SK-N-SH treated with all-trans-retinoic acid at 6 μM for 48 hours (cell line): ENCODE data around the gene FAM50B.

ENCODE experiments used
- ATAC-seq: fragments of 200-7000 bp; cut with Tn5 transposase; 3 replicates; pipeline ENCODE4 v1.9.1; 2020; ENCODE audit warnings: mild to moderate bottlenecking, moderate library complexity
- BACH2 ChIP-seq: fragments of 250-450 bp; sonication (Bioruptor Pico); IDR thresholded peaks from 2 replicates; pipeline ENCODE4 v1.9.0; 2021; ENCODE audit warnings: mild to moderate bottlenecking, borderline replicate concordance
- CSDC2 ChIP-seq: fragments of 250-450 bp; sonication (Bioruptor Pico); IDR thresholded peaks from 2 replicates; pipeline ENCODE4 v1.5.0; 2020; ENCODE audit warnings: mild to moderate bottlenecking, moderate library complexity
- ESRRG ChIP-seq: fragments of 250-450 bp; sonication (Bioruptor Pico); IDR thresholded peaks from 2 replicates; pipeline ENCODE4 v1.6.1; 2021; ENCODE audit warnings: mild to moderate bottlenecking
- ISL1 ChIP-seq: fragments of 250-450 bp; sonication (Bioruptor Pico); IDR thresholded peaks from 2 replicates; pipeline ENCODE4 v2.1.2; 2022; ENCODE audit warnings: mild to moderate bottlenecking, moderate library complexity
- RARB ChIP-seq: fragments of 250-450 bp; sonication (Bioruptor Pico); IDR thresholded peaks from 2 replicates; pipeline ENCODE4 v1.8.0; 2021; ENCODE audit warnings: mild to moderate bottlenecking, moderate library complexity
- SNAI2 ChIP-seq: fragments of 250-450 bp; sonication (Bioruptor Pico); IDR thresholded peaks from 2 replicates; pipeline ENCODE4 v1.5.0; 2020; ENCODE audit warnings: mild to moderate bottlenecking, moderate library complexity
- TCF4 ChIP-seq: fragments of 250-450 bp; sonication (Bioruptor Pico); IDR thresholded peaks from 2 replicates; pipeline ENCODE4 v1.8.0; 2021; ENCODE audit warnings: mild to moderate bottlenecking, moderate library complexity, borderline replicate concordance
- TOX ChIP-seq: fragments of 250-450 bp; sonication (Bioruptor Pico); IDR thresholded peaks from 2 replicates; pipeline ENCODE4 v1.8.0; 2021; ENCODE audit warnings: mild to moderate bottlenecking, moderate library complexity, borderline replicate concordance
- ZFP3 ChIP-seq: fragments of 250-450 bp; sonication (Bioruptor Pico); IDR thresholded peaks from 2 replicates; pipeline ENCODE4 v1.5.0; 2020; ENCODE audit warnings: mild to moderate bottlenecking, moderate library complexity
- ZNF565 ChIP-seq: fragments of 450-650 bp; formaldehyde crosslinking; conservative IDR thresholded peaks from 2 replicates; pipeline ENCODE4 v1.5.0; 2020; ENCODE audit warnings: low read depth, mild to moderate bottlenecking, moderate library complexity
- ZNF70 ChIP-seq: fragments of 450-650 bp; formaldehyde crosslinking; IDR thresholded peaks from 2 replicates; pipeline ENCODE4 v1.5.0; 2020; ENCODE audit warnings: mild to moderate bottlenecking, moderate library complexity
- ZNF8 ChIP-seq: fragments of 450-650 bp; formaldehyde crosslinking; IDR thresholded peaks from 2 replicates; pipeline ENCODE4 v1.5.0; 2020; ENCODE audit warnings: mild to moderate bottlenecking, moderate library complexity
- TF ChIP-seq, protein P1 (sequence below): fragments of 250-450 bp; sonication (Bioruptor Pico); IDR thresholded peaks from 2 replicates; pipeline ENCODE4 v1.5.1; 2020; ENCODE audit warnings: low read depth, mild to moderate bottlenecking, moderate library complexity
- TF ChIP-seq, protein P2 (sequence below): fragments of 250-450 bp; sonication (Bioruptor Pico); IDR thresholded peaks from 2 replicates; pipeline ENCODE4 v1.5.0; 2020; ENCODE audit warnings: mild to moderate bottlenecking, moderate library complexity
- TF ChIP-seq, protein P3 (sequence below): fragments of 250-450 bp; sonication (Bioruptor Pico); IDR thresholded peaks from 2 replicates; pipeline ENCODE4 v1.8.0; 2020; ENCODE audit warnings: mild to moderate bottlenecking, moderate library complexity, borderline replicate concordance
- TF ChIP-seq, protein P4 (sequence below): fragments of 250-450 bp; sonication (Bioruptor Pico); IDR thresholded peaks from 2 replicates; pipeline ENCODE4 v1.8.0; 2021; ENCODE audit warnings: low read depth, mild to moderate bottlenecking, moderate library complexity, borderline replicate concordance
- TF ChIP-seq, protein P5 (sequence below): fragments of 250-450 bp; sonication (Bioruptor Pico); IDR thresholded peaks from 2 replicates; pipeline ENCODE4 v1.5.1; 2021; ENCODE audit warnings: mild to moderate bottlenecking, moderate library complexity

FAM50B gene

DNA sequence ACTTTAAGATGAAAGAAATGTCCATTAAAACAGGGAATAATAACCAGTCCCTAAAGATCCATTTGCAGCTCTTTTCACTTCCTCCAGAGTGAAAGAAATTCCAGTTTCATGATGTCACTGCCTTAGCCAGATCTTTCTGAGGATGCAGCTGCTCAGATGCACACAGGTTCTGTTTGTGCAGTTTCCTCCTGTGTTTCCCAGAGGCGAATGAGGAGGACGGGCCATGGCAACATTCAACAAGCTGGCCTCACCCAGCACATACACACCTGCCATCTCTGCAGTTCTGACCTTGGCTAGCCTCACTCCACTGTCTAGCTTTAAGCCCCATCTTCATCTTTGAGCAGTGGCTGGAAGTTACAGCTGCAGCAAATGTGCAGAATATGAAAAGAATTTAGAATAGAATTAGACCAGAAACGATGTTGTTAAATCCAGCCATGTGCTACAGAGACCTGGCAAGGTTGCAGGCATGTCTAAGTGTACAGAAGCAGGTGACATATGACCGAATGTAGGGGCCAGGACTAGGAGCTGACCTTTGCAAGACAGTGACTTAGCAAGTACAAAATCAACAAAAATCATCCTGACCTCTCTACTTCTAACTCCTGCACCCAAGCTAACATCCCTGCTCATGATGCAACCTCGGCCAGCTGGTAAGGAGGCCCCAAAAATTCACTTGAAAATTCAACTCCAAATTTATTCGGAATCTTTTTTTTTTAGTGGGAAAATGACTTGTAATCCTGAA, 35.0 kb downstream of the FAM50B start:
- peak; percentile 88 for ATAC-seq
- TF ChIP-seq ESRRG (CRISPR knock-in tag) (no peak), SNAI2 (CRISPR knock-in tag) (no peak), ISL1 (CRISPR knock-in tag) (peak; percentile 64), ZNF8 (CRISPR knock-in tag) (no peak)

DNA sequence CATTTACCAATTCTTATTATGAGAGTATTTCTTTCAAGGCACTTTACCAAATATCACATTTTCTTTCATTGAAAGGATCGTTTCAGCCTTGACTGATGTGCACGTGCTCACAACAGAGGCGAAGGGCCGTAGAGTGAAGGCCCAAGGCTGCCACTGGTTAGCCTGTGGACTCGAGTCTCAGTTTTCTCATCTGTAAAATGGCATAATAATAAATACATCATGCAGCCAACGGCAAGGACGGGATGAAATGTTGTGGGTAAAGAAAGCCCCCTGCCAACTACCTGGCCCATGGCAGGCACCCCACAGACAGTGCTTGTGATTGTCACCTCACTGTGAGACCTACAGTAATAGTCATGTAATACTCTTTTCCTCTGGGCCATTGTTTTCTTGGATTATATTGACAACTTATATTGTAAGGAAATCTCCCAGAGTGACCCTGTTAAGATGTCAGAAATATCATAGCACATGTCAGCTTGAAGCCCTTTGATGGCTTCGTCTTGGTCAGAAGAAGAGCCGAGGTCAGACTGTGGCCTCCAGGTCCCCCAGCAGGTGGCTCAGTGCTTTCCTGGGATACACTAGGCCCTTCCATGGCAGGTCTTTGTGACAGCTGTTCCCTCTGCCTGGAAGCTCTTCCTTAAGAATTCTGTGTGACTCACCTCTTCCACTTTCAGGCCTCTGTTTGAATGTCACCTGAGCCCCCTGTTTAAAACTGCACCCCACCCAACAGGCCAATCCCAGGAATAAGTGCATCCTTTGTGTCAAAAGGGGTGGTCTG, 36.3 kb downstream of the FAM50B start:
- peak; percentile 48 for ATAC-seq
- TF ChIP-seq TCF4 (CRISPR knock-in tag) (no peak), ZNF565 (CRISPR knock-in tag) (no peak), SNAI2 (CRISPR knock-in tag) (no peak), ZNF70 (CRISPR knock-in tag) (no peak), ZFP3 (CRISPR knock-in tag) (no peak), ESRRG (CRISPR knock-in tag) (no peak), CSDC2 (no peak), RARB (no peak), TOX (no peak), ISL1 (CRISPR knock-in tag) (no peak), BACH2 (CRISPR knock-in tag) (no peak)
- TF ChIP-seq, protein P1, sequence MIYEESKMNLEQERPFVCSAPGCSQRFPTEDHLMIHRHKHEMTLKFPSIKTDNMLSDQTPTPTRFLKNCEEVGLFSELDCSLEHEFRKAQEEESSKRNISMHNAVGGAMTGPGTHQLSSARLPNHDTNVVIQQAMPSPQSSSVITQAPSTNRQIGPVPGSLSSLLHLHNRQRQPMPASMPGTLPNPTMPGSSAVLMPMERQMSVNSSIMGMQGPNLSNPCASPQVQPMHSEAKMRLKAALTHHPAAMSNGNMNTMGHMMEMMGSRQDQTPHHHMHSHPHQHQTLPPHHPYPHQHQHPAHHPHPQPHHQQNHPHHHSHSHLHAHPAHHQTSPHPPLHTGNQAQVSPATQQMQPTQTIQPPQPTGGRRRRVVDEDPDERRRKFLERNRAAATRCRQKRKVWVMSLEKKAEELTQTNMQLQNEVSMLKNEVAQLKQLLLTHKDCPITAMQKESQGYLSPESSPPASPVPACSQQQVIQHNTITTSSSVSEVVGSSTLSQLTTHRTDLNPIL = no peak
- TF ChIP-seq, protein P2, sequence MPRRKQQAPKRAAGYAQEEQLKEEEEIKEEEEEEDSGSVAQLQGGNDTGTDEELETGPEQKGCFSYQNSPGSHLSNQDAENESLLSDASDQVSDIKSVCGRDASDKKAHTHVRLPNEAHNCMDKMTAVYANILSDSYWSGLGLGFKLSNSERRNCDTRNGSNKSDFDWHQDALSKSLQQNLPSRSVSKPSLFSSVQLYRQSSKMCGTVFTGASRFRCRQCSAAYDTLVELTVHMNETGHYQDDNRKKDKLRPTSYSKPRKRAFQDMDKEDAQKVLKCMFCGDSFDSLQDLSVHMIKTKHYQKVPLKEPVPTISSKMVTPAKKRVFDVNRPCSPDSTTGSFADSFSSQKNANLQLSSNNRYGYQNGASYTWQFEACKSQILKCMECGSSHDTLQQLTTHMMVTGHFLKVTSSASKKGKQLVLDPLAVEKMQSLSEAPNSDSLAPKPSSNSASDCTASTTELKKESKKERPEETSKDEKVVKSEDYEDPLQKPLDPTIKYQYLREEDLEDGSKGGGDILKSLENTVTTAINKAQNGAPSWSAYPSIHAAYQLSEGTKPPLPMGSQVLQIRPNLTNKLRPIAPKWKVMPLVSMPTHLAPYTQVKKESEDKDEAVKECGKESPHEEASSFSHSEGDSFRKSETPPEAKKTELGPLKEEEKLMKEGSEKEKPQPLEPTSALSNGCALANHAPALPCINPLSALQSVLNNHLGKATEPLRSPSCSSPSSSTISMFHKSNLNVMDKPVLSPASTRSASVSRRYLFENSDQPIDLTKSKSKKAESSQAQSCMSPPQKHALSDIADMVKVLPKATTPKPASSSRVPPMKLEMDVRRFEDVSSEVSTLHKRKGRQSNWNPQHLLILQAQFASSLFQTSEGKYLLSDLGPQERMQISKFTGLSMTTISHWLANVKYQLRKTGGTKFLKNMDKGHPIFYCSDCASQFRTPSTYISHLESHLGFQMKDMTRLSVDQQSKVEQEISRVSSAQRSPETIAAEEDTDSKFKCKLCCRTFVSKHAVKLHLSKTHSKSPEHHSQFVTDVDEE (CRISPR knock-in tag) = no peak
- TF ChIP-seq, protein P3, sequence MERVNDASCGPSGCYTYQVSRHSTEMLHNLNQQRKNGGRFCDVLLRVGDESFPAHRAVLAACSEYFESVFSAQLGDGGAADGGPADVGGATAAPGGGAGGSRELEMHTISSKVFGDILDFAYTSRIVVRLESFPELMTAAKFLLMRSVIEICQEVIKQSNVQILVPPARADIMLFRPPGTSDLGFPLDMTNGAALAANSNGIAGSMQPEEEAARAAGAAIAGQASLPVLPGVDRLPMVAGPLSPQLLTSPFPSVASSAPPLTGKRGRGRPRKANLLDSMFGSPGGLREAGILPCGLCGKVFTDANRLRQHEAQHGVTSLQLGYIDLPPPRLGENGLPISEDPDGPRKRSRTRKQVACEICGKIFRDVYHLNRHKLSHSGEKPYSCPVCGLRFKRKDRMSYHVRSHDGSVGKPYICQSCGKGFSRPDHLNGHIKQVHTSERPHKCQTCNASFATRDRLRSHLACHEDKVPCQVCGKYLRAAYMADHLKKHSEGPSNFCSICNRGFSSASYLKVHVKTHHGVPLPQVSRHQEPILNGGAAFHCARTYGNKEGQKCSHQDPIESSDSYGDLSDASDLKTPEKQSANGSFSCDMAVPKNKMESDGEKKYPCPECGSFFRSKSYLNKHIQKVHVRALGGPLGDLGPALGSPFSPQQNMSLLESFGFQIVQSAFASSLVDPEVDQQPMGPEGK (CRISPR knock-in tag) = no peak

DNA sequence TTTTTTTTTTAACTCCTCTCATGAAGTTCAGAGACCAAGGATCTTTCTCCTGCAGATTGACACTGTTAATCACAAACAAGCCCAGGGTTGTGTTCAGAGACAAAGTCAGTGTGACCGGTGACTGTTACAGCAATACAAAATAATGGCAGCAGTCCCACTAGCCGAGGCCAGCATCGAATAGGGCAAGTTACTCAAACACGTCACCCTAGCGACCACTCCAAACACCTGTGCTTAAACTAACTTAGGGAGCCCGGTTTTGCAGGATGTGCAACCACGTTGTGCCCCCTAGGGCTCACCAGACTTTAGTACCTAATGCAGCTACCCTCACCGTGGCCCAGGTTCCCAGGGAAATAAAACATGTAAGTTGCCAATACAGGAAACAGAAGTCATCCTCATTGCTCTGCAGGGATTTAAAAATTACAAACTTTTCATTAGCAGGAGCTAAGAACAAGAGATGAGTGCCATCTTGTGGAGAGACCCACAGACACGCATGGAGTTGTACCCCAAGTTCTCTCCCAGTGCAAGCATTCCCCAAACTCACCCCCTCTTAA, 38.1 kb downstream of the FAM50B start:
- ATAC-seq = peak; percentile 51
- TF ChIP-seq, protein P4, sequence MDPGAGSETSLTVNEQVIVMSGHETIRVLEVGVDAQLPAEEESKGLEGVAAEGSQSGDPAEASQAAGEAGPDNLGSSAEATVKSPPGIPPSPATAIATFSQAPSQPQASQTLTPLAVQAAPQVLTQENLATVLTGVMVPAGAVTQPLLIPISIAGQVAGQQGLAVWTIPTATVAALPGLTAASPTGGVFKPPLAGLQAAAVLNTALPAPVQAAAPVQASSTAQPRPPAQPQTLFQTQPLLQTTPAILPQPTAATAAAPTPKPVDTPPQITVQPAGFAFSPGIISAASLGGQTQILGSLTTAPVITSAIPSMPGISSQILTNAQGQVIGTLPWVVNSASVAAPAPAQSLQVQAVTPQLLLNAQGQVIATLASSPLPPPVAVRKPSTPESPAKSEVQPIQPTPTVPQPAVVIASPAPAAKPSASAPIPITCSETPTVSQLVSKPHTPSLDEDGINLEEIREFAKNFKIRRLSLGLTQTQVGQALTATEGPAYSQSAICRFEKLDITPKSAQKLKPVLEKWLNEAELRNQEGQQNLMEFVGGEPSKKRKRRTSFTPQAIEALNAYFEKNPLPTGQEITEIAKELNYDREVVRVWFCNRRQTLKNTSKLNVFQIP (CRISPR knock-in tag) = no peak
- TF ChIP-seq, protein P2 (CRISPR knock-in tag) = no peak
- TF ChIP-seq, protein P5, sequence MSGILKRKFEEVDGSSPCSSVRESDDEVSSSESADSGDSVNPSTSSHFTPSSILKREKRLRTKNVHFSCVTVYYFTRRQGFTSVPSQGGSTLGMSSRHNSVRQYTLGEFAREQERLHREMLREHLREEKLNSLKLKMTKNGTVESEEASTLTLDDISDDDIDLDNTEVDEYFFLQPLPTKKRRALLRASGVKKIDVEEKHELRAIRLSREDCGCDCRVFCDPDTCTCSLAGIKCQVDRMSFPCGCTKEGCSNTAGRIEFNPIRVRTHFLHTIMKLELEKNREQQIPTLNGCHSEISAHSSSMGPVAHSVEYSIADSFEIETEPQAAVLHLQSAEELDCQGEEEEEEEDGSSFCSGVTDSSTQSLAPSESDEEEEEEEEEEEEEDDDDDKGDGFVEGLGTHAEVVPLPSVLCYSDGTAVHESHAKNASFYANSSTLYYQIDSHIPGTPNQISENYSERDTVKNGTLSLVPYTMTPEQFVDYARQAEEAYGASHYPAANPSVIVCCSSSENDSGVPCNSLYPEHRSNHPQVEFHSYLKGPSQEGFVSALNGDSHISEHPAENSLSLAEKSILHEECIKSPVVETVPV (CRISPR knock-in tag) = no peak
